ENCODE data around the gene EXT2.

DNA sequence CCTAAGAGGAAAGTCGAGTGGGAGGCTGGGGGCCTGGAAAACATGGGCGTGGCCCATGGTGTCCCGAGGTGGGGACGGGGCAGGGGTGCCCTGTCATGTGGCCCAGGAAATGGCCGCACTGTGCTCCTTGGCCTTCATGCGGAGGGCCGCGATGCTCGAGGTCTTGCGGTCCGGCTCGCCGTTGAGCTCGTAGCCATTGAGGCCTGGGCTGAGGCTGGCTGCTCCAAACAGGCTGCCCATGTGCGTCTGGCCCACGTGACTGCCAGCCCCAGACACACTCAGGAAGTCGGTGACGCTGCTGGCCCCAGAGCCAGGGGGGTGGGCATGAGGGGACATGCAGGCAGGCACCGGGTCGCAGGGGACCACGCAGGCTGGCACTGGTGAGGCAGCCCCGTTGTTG, 169.3 kb downstream of the EXT2 start:
- TF ChIP-seq, protein P1, sequence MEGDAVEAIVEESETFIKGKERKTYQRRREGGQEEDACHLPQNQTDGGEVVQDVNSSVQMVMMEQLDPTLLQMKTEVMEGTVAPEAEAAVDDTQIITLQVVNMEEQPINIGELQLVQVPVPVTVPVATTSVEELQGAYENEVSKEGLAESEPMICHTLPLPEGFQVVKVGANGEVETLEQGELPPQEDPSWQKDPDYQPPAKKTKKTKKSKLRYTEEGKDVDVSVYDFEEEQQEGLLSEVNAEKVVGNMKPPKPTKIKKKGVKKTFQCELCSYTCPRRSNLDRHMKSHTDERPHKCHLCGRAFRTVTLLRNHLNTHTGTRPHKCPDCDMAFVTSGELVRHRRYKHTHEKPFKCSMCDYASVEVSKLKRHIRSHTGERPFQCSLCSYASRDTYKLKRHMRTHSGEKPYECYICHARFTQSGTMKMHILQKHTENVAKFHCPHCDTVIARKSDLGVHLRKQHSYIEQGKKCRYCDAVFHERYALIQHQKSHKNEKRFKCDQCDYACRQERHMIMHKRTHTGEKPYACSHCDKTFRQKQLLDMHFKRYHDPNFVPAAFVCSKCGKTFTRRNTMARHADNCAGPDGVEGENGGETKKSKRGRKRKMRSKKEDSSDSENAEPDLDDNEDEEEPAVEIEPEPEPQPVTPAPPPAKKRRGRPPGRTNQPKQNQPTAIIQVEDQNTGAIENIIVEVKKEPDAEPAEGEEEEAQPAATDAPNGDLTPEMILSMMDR (IDR thresholded peaks at IDR 0.05), result no peak
- no peak for TF ChIP-seq POLR2A (IDR thresholded peaks at IDR 0.05)
